Lung (tissue), 12 donors: Measurements from ENCODE around the gene TNS4. TPM values are rescaled to one million over a fixed set of nuclear protein-coding genes. Genes with fewer than 3 reads are reported as not detected.
A peak's percentile ranks its signal among the peaks of the same experiment; 100 is the strongest.

ENCODE experiments used
- ATAC-seq: fragments of 200-7000 bp; cut with Tn5 transposase; one replicate; pipeline ENCODE4 v1.9.1; 2020; ENCODE audit warnings: moderate number of reproducible peaks; ENCODE audit not compliant: insufficient read depth, low FRiP score
- DNase-seq, 3 donors: peaks; one replicate each; pipeline ENCODE4 v3.0.0-alpha.2; 2013 to 2017
- H3K27ac ChIP-seq, 2 donors: one replicate each; pipeline ENCODE4 v1.5.1; 2013; ENCODE audit warnings: mild to moderate bottlenecking in 2 of 2, moderate library complexity in 2 of 2, control low read depth in 1 of 2, inconsistent platforms in 1 of 2, low read depth in 1 of 2, low read length in 1 of 2
- H3K27me3 ChIP-seq, 3 donors: one replicate each; pipeline ENCODE4 v1.5.1; 2013; ENCODE audit warnings: low read length in 2 of 3; ENCODE audit not compliant: control insufficient read depth in 3 of 3, insufficient read depth in 3 of 3
- H3K36me3 ChIP-seq, 4 donors: one replicate each; pipeline ENCODE4 v1.5.1; 2013; ENCODE audit warnings: low read length in 4 of 4, mild to moderate bottlenecking in 1 of 4, moderate library complexity in 1 of 4; ENCODE audit not compliant: control insufficient read depth in 4 of 4, insufficient read depth in 4 of 4
- H3K4me1 ChIP-seq, 5 donors: one replicate each; pipeline ENCODE4 v1.5.1; 2013; ENCODE audit warnings: low read length in 5 of 5, mild to moderate bottlenecking in 2 of 5, moderate library complexity in 1 of 5; ENCODE audit not compliant: control insufficient read depth in 5 of 5, insufficient read depth in 5 of 5
- H3K4me3 ChIP-seq: one replicate; pipeline ENCODE4 v1.5.1; 2013; ENCODE audit warnings: mild to moderate bottlenecking, control low read depth, moderate library complexity
- H3K9ac ChIP-seq, 2 donors: one replicate each; pipeline ENCODE4 v1.5.1; 2013; ENCODE audit warnings: low read length in 2 of 2, control low read depth in 1 of 2; ENCODE audit not compliant: insufficient read depth in 1 of 2
- H3K9me3 ChIP-seq, 4 donors: one replicate each; pipeline ENCODE4 v1.5.1; 2013; ENCODE audit warnings: low read length in 3 of 4, mild to moderate bottlenecking in 1 of 4, moderate library complexity in 1 of 4; ENCODE audit not compliant: control insufficient read depth in 4 of 4, insufficient read depth in 3 of 4
- WGBS, 2 donors: extraction: QIAGEN DNeasy Blood & Tissue Kit; methylation state at CpG; one replicate each; pipeline ENCODE4 v1.1.7; 2013; 5-methylcytosine and 5-hydroxymethylcytosine counted together
- polyA plus RNA-seq, 2 donors: library from polyadenylated mRNA; stranded (reverse); fragments of 200-250 nt; gene quantifications; one replicate each; pipeline ENCODE4 v1.2.1, GENCODE V29; 2013
- total RNA-seq, 2 donors: library from RNA; depleted of rRNA in 1 of 2; stranded (reverse); fragments of >200 nt in 1 of 2; gene quantifications; one replicate each; pipeline ENCODE4 v1.2.1, GENCODE V29; 2014 to 2021
- TF ChIP-seq, protein P1 (sequence below): IDR thresholded peaks from 2 replicates; pipeline ENCODE4 v1.5.1; 2012; ENCODE audit warnings: mild to moderate bottlenecking; ENCODE audit errors: control extremely low read depth, extremely low read depth
- donor health status: control.
- donor health status: control.
- donor health status: Bipolar disorder and iron deficiency.
- donor health status: healthy.
- donor health status: DM: yes; HTN: yes; CAD: no.

The TNS4 gene
- total and polyA plus RNA-seq, 4 donors, result 0.17 to 6.8 (median 2.2) TPM

DNA sequence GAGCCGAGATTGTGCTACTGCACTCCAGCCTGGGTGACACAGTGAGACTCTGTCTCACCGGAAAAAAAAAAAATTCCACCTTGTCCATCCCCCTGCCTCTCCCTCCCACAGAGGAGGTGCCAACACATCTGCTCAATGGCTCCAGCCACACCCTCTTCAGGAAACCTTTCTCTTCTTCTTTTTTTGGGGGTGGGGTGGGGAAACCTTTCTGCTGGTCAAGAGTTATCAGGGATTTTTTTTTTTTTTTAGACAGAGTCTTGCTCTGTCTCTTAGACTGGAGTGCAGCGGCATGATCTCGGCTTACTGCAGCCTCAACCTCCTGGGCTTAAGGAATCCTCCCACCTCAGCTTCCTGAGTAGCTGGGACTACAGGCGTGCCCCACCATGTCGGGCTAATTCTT lies 18.7 kb downstream of the TNS4 start:
- WGBS, 2 donors, result 88 to 96% methylated on average over 6 of the region's 6 CpGs
- H3K4me3 ChIP-seq, result no peak overlapping the region
- H3K27ac ChIP-seq, result no peak overlapping the region
- H3K27me3 ChIP-seq, result peaks cover 0 to 4% (median 0%) of the 10 kb centered on the region in 3 donors
- DNase-seq (no peak), ATAC-seq (no peak)
- no peak overlapping the region for H3K9ac ChIP-seq
- H3K4me1 ChIP-seq, result peaks cover 0 to 18% (median 0%) of the 10 kb centered on the region in 5 donors
- H3K9me3 ChIP-seq, result no peaks in the 10 kb centered on the region
- no peaks in the 10 kb centered on the region for H3K36me3 ChIP-seq
- TF ChIP-seq, protein P1, sequence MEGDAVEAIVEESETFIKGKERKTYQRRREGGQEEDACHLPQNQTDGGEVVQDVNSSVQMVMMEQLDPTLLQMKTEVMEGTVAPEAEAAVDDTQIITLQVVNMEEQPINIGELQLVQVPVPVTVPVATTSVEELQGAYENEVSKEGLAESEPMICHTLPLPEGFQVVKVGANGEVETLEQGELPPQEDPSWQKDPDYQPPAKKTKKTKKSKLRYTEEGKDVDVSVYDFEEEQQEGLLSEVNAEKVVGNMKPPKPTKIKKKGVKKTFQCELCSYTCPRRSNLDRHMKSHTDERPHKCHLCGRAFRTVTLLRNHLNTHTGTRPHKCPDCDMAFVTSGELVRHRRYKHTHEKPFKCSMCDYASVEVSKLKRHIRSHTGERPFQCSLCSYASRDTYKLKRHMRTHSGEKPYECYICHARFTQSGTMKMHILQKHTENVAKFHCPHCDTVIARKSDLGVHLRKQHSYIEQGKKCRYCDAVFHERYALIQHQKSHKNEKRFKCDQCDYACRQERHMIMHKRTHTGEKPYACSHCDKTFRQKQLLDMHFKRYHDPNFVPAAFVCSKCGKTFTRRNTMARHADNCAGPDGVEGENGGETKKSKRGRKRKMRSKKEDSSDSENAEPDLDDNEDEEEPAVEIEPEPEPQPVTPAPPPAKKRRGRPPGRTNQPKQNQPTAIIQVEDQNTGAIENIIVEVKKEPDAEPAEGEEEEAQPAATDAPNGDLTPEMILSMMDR, result no peak

DNA sequence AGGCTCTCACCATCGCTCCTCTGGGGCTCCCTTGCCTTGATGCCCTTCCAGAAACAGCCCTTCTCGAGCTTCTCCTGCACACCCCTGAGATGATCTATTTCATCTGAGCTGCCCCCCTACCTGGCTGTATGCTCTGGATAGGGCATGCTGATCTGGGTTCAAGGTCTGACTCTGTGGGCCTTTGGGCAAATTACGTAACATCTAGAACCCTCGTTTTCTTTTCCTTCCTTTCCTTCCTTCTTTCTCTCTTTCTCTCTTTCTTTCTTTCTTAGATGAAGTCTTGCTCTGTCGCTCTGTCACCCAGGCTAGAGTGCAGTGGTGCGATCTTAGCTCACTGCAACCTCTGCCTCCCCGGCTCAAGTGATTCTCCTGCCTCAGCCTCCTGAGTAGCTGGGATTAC lies 20.3 kb downstream of the TNS4 start:
- Histone ChIP-seq H3K9ac (no peak overlapping the region), H3K9me3 (no peaks in the 10 kb centered on the region), H3K36me3 (no peaks in the 10 kb centered on the region), H3K4me1 (peaks cover 0 to 10% (median 0%) of the 10 kb centered on the region in 5 donors), H3K27me3 (peaks cover 0 to 4% (median 0%) of the 10 kb centered on the region in 3 donors), H3K27ac (peak overlapping the region in 1 of 2 donors; percentile 32), H3K4me3 (no peak overlapping the region)
- ATAC-seq, result no peak
- 78 to 85% methylated on average over 7 of the region's 7 CpGs for WGBS, 2 donors
- DNase-seq, result no peak
- TF ChIP-seq, protein P1, result no peak

DNA sequence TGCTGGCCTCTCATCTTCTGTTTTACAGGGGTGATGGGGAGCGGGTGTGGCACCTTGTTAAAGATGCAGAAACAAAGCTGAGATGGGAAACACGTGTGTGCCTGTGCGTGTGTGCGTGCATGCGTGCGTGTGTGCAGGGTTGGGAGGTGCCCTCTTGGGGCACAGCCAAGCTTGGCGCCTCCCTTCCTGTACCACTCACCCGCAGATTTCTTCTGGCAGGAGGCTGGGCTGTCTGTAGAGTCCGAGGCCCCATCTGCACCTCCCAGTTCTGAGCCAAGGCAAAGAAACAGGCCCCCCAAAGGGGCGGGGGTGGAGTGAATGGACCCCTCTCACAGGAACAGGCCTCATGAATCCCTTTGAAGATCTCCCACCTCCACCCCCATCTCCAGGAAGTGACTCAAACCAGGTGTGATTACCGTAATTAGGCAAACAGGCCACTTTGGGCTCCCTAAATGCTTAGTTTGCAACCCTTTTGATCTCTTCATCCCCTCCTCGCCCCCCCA lies 20.9 kb downstream of the TNS4 start:
- ATAC-seq (no peak), DNase-seq (peak in 1 of 3 donors; percentile 53)
- Histone ChIP-seq H3K9me3 (no peaks in the 10 kb centered on the region), H3K9ac (no peak overlapping the region), H3K27ac (peak overlapping the region in 1 of 2 donors; percentile 32), H3K4me3 (no peak overlapping the region), H3K36me3 (no peaks in the 10 kb centered on the region), H3K27me3 (peaks cover 0 to 4% (median 0%) of the 10 kb centered on the region in 3 donors), H3K4me1 (peaks cover 0 to 10% (median 0%) of the 10 kb centered on the region in 5 donors)
- WGBS, 2 donors, result 16 to 19% methylated on average over 12 of the region's 12 CpGs
- TF ChIP-seq, protein P1, result no peak
